GM20000 (cell line): ENCODE results near the gene YIPF5.

Source experiments
- DNase-seq: peaks from one replicate; pipeline ENCODE4 v3.0.0; 2012; ENCODE audit warnings: low spot score
- CTCF ChIP-seq: IDR thresholded peaks from 2 replicates; pipeline ENCODE4 v1.5.1; 2012; ENCODE audit warnings: mild to moderate bottlenecking, control low read depth; ENCODE audit errors: extremely low read depth, missing control alignments

Gene YIPF5

GRCh38 chr5:144203750-144204596, 33.5 kb upstream of the YIPF5 start:
- peak; percentile 58 for DNase-seq
- peak; percentile 82 for TF ChIP-seq CTCF

- no peak for TF ChIP-seq CTCF
- no peak for DNase-seq
Observed at GRCh38 chr5:144202726-144203125, 32.3 kb upstream of the YIPF5 start.

- no peak for TF ChIP-seq CTCF
- DNase-seq, result no peak
Observed at GRCh38 chr5:144202072-144202471, 31.6 kb upstream of the YIPF5 start.

- no peak for TF ChIP-seq CTCF
- DNase-seq, result no peak
Observed at GRCh38 chr5:144201588-144201987, 31.1 kb upstream of the YIPF5 start.

GRCh38 chr5:144198386-144198785, 27.9 kb upstream of the YIPF5 start:
- DNase-seq, result no peak
- TF ChIP-seq CTCF, result no peak

- DNase-seq, result no peak
Observed at GRCh38 chr5:144196612-144197011, 26.2 kb upstream of the YIPF5 start.

More at GRCh38 chr5:144196612-144197011, 26.2 kb upstream of the YIPF5 start:
- TF ChIP-seq CTCF, result no peak
